GM18873 (cell line): ENCODE measurements around the gene ADGRG3.

ENCODE experiments used
- ATAC-seq: cut with Tn5 transposase; IDR thresholded peaks from one replicate; pipeline ENCODE4 v1.9.1; 2021; ENCODE audit warnings: mild to moderate bottlenecking, moderate library complexity, moderate number of reproducible peaks; ENCODE audit not compliant: unreplicated experiment, low FRiP score

ADGRG3 gene

DNA sequence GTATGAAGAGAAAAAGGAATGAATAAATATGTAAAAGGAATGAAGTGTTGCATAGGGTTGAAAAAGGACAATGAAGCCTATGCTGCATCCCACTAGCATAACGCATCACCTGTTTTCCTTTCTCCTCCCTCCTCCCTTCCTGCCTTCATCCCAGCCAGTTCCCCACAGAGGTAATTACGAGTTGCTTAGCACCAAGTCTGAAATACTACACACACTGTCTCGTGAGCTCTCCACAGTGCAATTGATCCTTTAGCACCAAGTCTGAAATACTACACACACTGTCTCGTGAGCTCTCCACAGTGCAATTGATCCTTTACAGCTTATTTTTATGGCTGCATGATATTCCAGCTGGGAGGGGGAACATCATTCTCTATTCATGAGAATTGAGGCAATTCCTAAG, 25.4 kb downstream of the ADGRG3 start:
- no peak for ATAC-seq

DNA sequence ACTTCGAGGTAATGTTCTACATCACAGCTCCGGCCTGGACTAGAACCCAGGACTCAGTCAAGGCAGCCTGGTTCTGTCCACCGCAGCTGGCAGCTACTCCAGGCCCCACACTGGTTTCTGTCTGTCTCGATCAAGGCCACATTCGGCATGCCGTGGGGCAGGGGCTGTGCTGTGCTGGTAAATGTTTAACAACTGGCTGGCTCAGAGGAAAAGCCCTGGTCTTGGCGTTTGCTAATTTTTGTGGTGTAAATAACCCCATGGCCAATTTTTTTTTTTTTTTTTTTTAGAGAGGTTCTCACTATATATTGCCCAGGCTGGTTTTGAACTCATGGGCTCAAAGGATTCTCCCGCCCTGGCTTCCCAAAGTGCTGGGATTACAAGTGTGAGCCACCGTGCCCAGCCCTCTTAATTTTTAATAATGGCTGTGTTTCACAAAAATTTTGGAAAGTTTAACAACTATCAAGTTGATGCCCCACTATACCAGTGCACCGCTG, 26.2 kb downstream of the ADGRG3 start:
- no peak for ATAC-seq

DNA sequence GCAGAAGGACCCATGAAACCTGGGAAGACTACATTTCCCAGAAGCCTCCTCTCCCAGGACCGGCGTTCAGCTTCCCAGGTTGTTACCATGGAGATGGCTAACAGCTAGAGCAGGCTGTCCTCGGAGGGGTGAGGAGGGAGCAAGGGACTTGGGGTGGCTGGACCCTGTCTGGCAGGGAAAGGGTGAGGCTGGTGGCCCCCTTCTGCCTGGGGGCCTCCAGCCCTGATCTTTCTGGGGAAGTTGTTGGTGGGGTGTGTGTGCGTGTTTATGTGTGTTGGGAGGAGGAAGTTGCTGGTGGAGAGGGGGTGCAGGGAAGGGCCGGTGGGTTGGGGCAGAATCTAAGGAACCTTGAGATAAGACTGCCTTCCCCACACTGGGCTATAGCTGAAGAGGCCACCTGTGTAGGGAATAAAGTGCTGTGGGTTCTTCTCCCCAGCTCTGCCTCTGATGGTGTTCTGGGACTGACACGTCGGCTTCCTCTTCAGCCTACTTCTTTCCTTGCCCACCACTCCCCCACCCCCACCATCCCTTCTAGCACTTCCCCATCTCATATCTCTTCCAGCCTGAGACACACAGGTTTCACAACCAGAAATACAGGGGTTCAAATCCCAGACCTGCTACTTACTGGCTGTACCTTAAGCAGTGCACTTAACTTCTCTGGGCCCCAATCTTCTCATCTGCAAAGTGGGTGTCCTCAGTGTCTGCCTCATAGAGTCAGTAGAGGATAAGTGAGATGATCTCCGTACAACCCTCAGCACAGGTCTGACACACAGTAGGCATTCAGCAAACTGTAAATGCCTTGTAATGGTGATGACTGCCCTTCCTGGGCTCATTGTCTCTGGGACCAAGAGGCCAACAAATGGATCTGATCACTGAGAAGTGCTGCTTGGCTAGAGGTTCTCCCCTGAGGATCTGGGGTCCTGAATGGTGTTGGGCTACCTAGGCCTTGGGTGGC, 26.9 kb downstream of the ADGRG3 start, which contains the start of gene DRC7:
Gene DRC7, plus strand, starts transcription at position 82 of the 955 bp plus-strand sequence. CDS start 3,144 bp downstream, outside the sequence.
- ATAC-seq: no peak

DNA sequence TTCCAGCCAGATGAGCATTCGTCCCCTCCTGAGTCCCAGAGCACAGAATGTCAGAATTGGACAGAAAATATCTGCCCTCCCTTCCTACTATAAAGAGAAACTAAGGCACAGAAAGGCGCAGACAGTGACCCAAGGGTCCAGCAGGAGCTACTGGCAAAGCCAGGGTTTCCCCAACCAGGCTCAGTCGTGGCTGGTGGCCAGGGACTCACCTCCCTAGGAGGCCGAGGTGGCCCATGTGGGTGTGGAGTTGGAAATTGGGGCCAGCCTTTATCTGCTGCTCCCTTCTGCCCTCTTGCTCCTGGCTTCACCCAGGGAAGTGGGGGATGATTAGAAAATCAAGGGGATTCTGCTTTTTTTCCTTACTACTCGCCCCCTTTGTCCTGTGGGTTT, 27.6 kb downstream of the ADGRG3 start:
- no peak for ATAC-seq

DNA sequence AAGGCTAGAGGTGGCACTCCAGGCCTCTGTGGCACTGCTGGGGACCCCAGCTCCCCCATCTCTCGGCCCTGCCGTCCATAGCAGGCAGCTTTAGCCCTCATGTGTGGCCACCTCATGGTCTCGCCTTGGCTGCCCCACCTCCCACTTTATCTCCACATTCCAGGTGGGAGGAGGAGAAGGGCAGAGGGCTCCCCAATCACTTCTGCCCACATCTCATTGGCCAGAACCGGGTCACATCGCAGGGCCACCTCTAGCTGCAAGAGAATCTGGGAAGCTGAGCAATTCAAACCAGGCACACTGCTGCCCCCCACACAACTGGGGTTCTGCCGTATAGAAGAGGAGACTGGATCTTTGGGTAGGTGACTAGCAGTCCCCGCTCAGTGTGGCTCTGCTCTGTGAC, 28.1 kb downstream of the ADGRG3 start:
- ATAC-seq: no peak

DNA sequence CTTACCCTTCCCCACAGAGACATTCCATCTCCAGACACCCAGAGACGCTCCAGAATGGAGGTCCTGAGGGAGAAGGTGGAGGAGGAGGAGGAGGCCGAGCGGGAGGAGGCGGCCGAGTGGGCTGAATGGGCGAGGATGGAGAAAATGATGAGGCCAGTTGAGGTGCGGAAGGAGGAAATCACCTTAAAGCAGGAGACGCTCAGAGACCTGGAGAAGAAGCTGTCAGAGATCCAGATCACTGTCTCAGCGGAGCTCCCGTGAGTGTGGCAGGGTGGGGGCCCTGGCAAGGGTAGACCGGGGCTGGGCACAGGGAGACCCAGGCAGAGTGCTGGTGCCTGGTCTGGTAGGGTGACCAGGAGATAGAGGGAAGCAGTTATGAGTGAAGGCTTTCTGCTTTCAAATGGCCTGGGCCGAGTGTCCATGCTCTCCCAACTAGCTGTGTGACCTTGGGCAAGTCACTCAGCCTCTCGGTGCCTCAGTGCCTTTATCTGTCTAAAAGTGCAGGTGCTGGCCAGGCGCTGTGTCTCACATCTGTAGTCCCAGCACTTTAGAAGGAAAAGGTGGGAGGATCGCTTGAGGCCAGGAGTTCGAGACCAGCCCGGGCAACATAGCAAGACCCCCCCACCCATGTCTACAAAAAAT, 29.9 kb downstream of the ADGRG3 start:
- no peak for ATAC-seq

DNA sequence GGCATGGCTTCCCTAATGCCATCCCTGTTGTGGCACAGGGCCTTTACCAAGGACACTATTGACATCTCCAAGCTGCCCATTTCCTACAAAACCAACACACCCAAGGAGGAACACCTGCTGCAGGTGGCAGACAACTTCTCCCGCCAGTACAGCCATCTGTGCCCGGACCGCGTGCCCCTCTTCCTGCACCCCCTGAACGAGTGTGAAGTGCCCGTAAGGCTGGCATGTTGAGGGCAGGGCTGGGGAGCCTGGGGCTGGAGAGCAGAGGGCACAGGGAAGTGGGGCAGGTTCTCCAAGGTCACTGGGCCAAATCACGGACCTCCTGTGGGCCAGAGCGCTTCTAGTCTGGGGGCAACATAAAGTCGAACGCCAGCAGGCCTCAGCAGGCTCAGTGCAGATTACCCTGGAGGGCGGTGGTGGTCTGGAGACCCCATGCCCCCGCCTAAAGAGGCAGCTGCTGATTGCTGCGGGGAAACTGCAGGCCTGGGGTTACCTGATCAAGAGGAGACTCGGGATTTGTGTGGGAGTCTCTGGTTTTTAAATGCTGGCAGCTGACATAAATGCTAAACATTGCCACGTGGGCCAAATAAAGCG, 30.8 kb downstream of the ADGRG3 start:
- ATAC-seq: no peak

DNA sequence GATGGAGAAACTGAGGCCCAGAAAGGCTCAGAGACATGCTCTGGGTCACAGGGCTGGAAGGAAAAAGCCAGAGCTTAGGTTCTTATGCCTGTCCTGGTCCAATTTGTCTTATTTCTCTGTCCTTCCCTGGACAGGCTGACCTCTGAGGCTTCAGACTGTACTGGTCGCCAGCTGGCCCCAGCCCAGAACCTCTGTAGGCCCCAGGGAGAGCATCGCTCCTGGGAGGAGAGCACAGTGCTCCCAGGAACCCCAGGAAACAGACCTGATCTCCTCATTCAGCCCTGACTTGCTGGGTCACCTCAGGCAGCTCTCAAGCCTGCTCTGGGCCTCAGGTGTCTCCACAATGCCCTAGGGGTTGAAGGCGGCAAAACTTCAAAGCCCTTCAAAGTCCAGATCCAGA, 31.4 kb downstream of the ADGRG3 start:
- no peak for ATAC-seq

DNA sequence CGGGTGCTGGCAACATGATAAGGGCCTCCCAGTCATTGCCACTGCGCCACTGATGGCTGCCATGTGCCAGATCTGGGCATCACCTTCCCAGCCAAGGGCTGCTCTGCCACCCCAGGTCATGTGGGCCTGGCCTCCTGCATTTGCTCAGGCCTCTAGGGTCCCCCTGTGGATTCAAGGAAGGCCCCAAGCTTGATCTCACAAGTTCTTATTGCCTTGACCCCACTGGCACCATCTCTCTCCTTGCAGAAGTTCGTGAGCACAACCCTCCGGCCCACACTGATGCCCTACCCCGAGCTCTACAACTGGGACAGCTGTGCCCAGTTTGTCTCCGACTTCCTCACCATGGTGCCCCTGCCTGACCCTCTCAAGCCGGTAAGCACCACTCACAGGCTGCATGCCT, 31.8 kb downstream of the ADGRG3 start:
- ATAC-seq: no peak

DNA sequence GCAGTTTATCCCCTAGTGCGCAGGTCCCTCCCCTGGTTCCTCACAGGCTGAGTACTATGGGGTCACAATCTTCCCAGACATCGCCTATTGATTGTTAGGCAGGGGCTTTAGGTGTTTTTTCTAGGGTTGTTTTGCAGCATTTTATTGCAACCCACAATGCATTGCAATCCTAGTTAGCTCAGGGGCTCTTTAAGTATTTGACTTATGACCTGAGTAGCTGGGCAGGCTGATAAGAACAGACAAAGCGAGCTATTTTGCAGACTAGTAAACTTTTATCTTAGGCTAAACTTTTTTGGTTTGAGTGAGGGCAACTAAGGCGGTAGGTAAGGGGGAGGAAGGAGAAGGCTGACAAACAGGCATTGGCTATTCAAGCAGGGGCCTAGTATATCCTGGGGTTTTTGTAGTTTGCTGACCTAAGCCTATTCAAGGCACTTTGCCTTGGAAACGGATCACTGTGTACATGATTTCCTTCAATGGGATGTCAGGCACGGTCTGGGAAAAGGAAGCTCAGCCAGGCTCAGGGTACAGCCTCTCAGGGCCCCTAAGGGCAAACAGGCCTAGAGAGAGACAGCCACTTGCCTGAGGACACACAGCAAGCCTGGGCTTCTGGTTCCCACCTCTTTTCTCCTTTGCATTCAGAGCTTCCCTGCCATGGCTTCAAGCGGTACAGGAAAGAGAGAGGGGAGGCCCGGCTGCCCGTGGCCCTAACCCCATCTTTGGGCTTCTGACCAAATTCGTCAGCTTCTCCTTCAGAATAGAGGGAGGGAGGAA, 32.9 kb downstream of the ADGRG3 start:
- ATAC-seq: no peak

DNA sequence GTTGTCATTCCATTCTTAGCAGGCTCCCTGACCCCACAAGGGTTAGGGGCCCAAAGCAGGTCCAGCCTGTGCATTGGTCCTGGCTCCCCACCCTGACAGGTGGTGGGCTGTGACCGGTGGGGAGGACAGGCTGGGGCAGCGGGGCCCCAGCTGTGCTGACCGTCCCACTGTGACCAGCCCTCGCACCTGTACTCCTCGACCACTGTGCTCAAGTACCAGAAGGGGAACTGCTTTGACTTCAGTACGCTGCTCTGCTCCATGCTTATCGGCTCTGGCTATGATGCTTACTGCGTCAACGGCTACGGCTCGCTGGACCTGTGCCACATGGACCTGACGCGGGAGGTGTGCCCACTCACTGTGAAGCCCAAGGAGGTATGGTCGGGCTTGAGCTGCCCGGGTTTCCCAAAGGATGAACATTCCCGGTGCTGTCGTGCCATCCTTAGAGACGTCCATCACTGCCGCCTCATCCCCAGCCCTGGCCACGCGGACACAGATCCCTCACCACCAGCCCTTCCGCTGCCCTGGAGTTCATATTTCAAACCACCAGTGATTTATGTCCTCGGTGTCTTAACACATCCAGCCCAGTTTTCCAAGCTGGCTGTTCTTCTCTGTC, 33.8 kb downstream of the ADGRG3 start:
- ATAC-seq: no peak

DNA sequence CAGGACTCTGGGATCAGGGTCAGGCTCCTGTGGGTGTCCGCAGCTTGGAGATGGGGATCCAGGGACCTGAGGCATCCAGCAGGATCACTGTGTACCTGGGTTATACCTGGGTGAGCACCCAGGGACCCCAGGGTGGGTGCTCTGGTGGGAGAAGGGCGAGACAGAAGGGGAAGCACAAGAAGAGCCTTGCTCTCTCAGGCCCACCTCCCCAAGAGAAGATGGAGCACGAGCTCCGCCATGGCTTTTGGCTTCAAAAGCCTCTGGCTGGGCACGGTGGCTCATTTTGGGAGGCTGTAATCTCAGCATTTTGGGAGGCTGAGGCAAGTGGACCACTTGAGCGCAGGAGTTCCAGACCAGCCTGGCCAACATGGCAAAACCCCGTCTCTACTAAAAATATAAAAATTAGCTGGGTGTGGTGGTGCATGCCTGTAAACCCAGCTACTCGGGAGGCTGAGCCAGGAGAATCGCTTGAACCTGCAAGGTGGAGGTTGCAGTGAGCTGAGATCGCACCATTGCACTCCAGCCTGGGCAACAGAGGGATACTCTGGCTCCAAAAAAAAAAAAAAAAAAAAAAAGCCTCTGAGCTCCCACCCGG, 35.4 kb downstream of the ADGRG3 start:
- ATAC-seq: no peak

DNA sequence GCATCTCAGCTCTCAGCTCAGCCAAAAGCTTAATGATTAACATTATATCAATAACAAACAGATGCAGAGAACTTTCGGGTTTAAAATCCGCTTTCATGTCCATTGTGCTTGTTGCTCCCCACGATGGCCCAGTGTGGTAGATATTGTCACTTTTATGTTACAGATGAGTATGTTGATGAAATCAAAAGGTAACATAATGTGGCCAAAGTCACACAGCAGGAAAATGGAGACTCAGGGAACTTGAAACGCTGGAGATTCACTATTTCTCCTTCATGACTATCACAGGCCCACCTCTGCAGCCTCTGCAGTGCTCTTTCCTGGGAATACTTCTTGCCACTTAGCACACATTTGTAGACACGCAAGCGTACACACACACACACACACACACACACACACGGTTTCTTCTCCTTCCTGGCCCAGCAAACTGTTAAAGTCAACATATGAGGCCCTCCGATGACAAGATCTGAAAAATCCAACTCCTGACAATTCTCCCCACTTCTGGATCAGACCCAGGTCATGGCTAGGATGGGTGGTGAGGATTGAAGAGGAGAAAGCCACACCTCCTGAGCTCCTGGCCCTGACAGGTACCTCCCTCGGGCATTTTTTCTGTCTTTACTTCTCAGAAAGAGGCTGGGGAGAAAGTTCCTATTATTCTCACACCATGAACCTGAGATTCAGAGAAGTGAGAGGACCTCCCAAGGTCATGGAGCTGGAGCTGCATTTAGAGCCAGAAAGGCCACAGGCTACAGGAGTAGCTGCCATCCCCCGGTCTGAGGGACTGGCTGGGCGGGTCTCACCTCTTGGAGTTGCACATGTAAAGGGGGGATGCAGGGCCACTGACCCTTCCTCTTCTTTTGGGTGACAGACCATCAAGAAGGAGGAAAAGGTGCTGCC, 36.2 kb downstream of the ADGRG3 start:
- ATAC-seq: no peak

DNA sequence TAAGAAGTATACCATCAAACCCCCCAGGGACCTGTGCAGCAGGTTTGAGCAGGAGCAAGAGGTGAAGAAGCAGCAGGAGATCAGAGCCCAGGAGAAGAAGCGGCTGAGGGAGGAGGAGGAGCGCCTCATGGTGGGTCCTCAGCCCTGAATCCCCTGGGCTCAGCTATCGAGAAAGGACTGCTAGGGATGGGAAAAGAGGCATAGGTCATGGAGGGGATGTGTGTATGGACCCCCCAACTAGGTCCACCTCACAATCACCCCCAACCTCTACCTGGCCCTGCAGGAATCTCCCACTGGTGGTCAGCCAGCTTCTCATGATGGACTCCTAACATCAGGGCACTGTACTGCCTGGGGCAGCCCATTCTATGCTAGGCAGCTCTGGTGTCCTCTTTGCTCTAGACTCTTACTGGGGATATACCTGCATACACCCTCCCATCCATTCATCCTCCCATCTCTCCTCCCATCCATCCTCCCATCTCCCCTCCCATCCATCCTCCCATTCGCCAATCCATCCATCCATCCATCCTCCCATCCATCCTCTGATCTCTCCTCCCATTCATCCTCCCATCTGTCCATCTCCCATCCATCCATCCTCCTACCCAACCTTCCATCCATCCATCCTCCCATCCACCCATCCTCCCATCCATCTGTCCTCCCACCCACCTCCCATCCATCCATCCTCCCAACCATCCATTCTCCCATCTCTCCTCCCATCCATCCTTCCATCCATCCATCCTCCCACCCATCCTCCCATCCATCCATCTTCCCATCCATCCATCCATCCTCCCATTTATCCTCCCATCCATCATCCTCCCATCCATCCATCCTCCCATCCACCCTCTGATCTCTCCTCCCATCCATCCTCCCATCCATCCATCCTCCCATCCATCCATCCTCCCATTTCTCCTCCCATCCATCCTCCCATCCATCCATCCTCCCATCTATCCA, 37.1 kb downstream of the ADGRG3 start:
- no peak for ATAC-seq

DNA sequence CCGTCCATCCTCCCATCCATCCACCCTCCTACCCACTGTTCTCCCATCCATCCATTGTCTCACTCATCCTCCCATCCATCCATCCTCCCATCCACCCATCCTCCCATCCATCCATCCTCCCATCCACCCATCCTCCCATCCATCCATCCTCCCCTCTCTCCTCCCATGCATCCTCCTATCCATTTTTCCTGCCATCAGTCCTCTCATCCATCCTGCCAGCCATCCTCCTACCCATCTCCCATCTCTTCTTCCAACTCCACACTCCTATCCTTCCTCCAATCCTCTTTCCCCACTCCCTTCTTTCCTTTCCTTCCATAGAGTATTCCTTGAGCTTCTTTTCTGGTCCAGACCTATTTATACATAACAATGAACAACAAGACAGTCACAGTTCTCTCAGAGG, 38.6 kb downstream of the ADGRG3 start:
- ATAC-seq: no peak

DNA sequence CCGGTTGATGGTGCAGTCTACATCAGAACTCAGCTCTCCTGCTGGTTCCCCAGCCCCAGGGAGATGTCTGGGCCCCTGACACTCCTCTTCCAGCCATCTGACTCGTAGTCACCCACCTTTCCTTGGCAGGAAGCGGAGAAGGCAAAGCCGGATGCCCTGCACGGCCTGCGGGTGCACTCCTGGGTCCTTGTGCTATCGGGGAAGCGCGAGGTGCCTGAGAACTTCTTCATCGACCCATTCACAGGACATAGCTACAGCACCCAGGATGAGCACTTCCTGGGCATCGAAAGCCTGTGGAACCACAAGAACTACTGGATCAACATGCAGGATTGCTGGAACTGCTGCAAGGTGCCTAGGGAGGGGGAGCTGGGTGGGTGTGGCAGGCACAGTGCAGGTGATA, 39.2 kb downstream of the ADGRG3 start:
- no peak for ATAC-seq

DNA sequence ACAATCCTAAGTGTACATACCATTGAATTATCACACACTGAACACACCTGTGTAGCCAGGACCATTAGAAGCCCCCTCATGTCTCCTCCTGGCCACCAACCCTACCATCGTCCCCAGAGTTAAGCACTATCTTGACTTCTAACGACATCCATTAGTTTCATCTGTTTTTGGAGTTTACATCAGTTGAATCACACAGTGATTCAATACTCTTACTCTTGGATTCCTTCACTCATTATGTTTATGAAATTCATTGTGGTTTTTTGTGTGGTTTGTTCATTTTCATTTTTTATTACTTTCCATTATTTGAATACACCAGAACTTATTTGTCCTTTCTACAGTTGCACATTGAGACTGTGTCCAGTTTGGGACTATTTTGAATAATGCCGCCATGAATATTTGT, 40.1 kb downstream of the ADGRG3 start:
- ATAC-seq: no peak

DNA sequence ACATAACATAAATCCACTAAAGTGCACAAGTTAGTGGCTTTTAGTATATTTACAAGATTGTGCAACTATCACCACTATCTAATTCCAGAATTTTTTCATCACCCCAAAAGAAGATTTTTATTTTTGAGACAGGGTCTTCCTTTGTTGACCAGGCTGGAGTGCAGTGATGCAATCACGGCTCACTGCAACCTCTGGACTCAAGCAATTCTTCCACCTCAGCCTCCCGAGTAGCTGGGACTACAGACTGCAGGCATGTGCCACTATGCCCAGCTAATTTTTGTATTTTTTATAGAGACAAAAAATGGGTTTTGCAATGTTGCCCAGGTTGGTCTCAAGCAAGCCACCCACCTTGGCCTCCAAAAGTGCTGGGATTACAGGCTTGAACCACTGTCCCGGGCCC, 41.6 kb downstream of the ADGRG3 start:
- no peak for ATAC-seq
